Measurements from ENCODE around the gene GALNS.

Gene GALNS

DNA sequence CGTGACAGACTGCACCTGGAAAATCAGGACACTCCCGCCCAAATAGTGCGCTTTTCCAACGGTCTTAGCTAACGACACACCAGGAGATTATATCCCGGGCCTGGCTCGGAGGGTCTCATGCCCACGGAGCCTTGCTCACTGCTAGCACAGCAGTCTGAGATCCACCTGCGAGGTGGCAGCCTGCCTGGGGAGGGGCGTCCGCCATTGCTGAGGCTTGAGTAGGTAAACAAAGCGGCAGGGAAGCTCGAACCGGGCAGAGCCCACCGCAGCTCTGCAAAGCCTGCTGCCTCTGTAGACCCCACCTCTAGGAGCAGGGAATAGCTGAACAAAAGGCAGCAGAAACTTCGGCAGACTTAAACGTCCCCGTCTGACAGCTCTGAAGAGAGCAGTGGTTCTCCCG lies 5.1 kb downstream of the GALNS start:
- no peak for TF ChIP-seq GATA1 (IDR thresholded peaks at IDR 0.05; ENCODE audit: low read depth, low read length)
- no peak for DNase-seq

DNA sequence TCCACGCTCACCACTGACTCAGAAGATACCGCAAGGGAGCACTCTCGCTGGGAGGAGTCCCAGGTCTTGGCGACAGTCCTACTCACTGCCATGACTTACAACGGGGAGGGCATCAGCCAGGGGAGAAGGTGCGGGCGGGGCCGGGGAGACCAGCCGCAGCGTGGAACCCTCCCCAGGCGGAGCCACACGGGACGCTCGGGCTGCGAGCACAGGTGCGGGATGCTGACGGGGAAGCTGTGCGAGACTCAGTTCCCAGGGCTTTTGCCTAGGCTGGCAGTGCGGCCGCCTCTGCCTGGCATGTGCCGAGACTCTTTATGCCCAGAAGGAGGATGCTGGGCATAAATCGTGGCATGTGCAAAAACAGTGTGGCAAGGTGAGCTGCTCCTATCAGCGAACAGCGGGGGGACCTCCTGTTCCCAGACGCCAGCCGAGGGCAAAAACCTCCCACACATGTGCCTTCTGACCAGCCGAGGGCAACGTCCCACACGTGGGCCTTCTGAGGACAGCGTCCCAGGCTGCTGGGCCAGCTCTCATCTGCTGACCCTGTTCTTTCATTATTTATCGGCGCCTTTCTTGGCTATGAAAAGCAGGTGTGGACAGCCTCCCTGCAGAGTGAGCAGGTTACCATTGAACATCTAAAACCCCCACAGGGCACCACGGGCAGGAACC lies 6.1 kb downstream of the GALNS start:
- TF ChIP-seq POLR2A (IDR thresholded peaks at IDR 0.05; ENCODE audit: low read length) = no peak
- TF ChIP-seq GATA1 (IDR thresholded peaks at IDR 0.05; ENCODE audit: low read depth, low read length) = no peak
- no peak for DNase-seq

- no peak for TF ChIP-seq GATA1 (IDR thresholded peaks at IDR 0.05; ENCODE audit: low read depth, low read length)
- no peak for TF ChIP-seq POLR2A (IDR thresholded peaks at IDR 0.05; ENCODE audit: low read length)
- no peak for DNase-seq
Measured at GRCh38 chr16:88848557-88848956, 8.2 kb downstream of the GALNS start.

GRCh38 chr16:88847654-88848053 lies 9.1 kb downstream of the GALNS start:
- no peak for DNase-seq
- no peak for TF ChIP-seq POLR2A (IDR thresholded peaks at IDR 0.05; ENCODE audit: low read length)
- no peak for TF ChIP-seq GATA1 (IDR thresholded peaks at IDR 0.05; ENCODE audit: low read depth, low read length)

DNA sequence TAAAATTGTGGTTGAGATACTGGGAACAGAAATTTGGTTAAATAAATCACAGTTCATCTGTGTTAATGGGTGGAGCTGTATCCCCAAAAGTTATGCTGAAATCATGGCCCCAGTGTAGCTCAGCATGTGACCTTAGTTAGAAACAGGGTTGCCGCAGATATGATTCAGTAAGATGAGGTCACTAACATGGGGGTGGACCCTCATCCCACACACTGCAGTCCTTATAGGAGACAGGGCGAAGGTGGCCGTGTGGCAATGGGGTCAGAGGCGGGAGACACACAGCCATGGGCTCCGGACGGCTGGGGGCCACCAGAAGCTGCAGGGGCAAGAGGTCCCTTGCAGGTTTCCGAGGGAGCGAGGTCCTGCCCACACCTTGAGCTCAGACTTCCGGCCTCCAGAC lies 10.7 kb downstream of the GALNS start:
- TF ChIP-seq POLR2A (IDR thresholded peaks at IDR 0.05; ENCODE audit: low read length) = no peak
- TF ChIP-seq GATA1 (IDR thresholded peaks at IDR 0.05; ENCODE audit: low read depth, low read length) = no peak
- DNase-seq = no peak

DNA sequence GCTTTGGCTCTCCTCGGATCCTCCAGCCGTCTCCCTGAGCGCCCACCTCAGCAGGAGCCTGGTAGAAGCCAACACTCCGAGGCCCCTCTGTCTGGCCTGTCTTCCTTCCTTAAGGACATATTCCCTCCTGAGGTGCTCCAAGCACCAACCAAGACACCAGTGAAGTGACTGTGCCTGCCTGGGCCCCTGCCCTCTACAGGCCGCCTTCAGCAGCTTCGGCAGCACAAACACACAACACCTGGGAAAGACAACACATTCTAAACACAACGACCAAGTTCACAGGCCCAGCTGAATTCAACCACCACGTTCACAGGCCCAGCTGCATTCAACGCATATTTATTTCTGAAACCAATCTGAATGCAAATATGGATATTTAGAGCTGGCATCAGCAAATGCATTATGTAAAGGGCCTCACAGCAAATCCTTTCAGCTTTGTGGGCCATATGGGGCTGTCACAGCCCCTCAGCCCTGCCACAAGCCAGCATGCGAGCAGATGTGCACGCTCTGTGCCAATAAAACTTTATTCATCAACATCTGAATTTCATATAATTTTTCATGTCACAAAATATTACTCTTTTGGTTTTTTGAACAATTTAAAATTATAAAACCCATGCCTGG lies 12.2 kb downstream of the GALNS start:
- no peak for TF ChIP-seq GATA1 (IDR thresholded peaks at IDR 0.05; ENCODE audit: low read depth, low read length)
- DNase-seq = no peak

DNA sequence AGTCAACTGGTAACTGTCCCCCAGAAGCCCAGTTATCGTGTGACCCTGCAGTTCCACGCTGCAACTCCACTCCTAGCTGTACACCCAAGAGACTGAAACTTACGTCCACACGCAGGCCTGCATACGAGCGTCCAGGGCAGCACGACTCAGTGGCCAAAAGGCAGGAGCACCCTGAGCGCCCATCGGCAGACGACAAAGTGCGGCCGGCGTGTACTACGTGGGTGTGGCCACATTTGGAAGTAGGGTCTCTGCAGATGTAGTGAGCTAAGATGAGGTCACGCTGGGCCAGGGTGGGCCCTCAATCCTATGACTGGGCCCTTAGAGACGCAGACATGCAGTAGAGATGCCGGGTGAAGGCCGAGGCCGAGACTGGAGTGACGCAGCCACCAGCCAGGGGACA lies 13.5 kb downstream of the GALNS start:
- DNase-seq = no peak
- no peak for TF ChIP-seq POLR2A (IDR thresholded peaks at IDR 0.05; ENCODE audit: low read length)
- no peak for TF ChIP-seq GATA1 (IDR thresholded peaks at IDR 0.05; ENCODE audit: low read depth, low read length)

DNA sequence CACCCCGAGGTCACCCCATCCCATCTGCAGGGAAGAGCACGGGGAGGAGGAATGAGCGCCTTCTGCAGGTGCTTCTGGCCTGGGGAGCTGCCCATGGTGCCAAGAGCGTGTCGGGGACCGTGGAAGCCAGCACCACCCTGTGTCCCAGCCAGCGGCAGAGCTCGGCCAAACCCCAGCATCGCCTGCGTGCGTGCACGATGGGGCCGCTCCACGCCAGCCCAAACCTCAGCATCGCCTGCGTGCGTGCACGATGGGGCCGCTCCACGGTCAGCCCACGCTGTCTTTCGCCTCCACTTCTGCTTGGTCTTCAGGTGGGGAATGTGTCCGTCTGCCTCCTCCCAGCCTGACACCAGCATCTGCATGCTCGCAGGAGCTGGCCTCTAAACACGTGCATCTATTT lies 13.9 kb downstream of the GALNS start:
- TF ChIP-seq POLR2A (IDR thresholded peaks at IDR 0.05; ENCODE audit: low read length) (no peak), GATA1 (IDR thresholded peaks at IDR 0.05; ENCODE audit: low read depth, low read length) (no peak)
- no peak for DNase-seq

GRCh38 chr16:88842308-88842756 lies 14.4 kb downstream of the GALNS start:
- DNase-seq = no peak
- TF ChIP-seq POLR2A (IDR thresholded peaks at IDR 0.05; ENCODE audit: low read length) (no peak), GATA1 (IDR thresholded peaks at IDR 0.05; ENCODE audit: low read depth, low read length) (no peak)

DNA sequence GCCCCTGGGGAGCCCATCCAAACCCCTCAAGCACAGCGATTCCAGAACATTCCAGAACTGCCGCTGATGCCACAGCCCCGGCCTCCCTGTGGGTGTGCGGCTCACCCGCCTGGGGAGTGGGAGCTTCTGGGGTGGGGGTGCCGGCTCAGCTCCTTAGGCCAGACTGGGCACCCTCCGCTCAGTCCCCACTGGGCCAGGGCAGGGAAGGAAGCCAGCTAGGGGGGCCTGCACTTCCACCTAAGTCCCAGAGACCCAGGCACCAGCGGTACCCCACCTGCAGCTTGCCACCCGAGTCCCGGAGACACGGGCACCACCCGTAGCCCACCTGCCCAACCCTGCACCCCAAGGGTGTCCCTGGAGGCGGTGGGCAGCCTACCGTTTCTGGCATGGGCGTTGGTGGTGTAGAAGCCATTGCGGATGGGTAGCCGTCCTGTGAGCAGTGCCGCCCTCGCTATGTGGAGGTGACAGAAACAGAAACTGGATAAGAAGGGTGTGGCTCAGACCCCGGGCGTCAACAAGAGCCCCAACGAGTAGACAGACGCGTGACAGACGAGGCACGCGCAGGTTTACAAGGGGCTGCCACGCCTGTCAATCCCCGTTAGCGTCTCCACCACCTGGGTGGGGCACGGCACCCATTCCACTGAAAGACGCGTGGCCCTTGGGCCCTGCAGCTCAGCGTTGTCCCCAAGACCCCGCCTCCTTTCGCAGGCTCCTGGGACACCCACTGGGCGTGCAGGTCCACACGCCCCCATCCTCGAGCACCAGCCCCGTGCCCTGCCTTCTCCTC lies 15.0 kb downstream of the GALNS start:
- DNase-seq = no peak
- TF ChIP-seq POLR2A (IDR thresholded peaks at IDR 0.05; ENCODE audit: low read length) (no peak), GATA1 (IDR thresholded peaks at IDR 0.05; ENCODE audit: low read depth, low read length) (no peak)

GRCh38 chr16:88840600-88841215 lies 16.0 kb downstream of the GALNS start:
- TF ChIP-seq GATA1 (IDR thresholded peaks at IDR 0.05; ENCODE audit: low read depth, low read length) = no peak
- TF ChIP-seq POLR2A (IDR thresholded peaks at IDR 0.05; ENCODE audit: low read length) = no peak
- DNase-seq = no peak

GRCh38 chr16:88839745-88840599 lies 16.8 kb downstream of the GALNS start:
- no peak for DNase-seq
- TF ChIP-seq POLR2A (IDR thresholded peaks at IDR 0.05; ENCODE audit: low read length) (no peak), GATA1 (IDR thresholded peaks at IDR 0.05; ENCODE audit: low read depth, low read length) (no peak)

DNA sequence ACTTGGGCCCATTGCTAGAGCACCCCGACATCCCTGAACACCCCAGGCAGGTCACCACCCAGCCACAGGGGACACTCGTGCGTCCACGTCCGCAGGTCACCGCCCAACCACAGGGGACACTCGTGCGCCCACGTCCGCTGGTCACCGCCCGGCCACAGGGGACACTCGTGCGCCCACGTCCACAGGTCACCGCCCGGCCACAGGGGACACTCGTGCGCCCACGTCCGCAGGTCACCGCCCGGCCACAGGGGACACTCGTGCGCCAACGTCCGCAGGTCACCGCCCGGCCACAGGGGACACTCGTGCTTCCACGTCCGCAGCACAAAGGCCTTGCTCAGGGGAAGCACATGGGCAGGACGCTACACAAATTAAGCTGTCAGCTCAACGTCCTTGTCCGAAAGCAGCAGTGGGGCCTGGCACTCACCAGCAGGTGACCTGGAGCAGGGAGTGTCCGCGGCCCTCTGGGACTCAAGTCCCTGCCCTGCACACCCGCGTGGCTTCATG lies 17.7 kb downstream of the GALNS start:
- peak; percentile 23 to 45 for DNase-seq
- no peak for TF ChIP-seq POLR2A (IDR thresholded peaks at IDR 0.05; ENCODE audit: low read length)
